NB4 (cell line): ENCODE measurements around the gene KLF2.

Experiments
- POLR2A ChIP-seq: IDR thresholded peaks from 2 replicates; pipeline ENCODE4 v1.6.1; 2011; ENCODE audit warnings: mild to moderate bottlenecking; ENCODE audit not compliant: insufficient read length; ENCODE audit errors: extremely low read depth
- TF ChIP-seq, protein P1 (sequence below): IDR thresholded peaks from one replicate; pipeline ENCODE4 v1.5.1; 2012; ENCODE audit warnings: low read depth, low read length
- TF ChIP-seq, protein P2 (sequence below): IDR thresholded peaks from 2 replicates; pipeline ENCODE4 v1.6.1; 2011; ENCODE audit warnings: low read depth, low read length

DNA sequence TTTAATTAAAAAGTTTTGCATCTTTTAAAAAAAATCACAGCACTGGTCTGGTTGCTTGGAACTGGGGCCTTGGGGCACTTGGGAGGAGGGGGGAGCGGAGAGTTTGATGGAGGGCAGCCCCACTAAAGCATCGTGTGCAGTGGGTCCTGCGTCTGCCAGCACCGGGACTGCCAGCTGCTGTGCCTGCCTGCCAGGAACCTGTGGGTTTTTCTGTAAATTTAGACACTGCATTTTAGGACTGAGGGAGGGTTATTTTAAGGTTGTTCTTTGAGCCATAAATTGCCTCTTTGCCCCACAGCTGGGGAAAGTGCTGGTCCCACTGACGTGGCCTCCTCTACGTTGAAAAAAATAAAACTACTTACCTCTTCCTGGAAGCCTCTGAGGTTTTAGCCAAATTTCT lies 2.9 kb downstream of the KLF2 start:
- TF ChIP-seq, protein P1, sequence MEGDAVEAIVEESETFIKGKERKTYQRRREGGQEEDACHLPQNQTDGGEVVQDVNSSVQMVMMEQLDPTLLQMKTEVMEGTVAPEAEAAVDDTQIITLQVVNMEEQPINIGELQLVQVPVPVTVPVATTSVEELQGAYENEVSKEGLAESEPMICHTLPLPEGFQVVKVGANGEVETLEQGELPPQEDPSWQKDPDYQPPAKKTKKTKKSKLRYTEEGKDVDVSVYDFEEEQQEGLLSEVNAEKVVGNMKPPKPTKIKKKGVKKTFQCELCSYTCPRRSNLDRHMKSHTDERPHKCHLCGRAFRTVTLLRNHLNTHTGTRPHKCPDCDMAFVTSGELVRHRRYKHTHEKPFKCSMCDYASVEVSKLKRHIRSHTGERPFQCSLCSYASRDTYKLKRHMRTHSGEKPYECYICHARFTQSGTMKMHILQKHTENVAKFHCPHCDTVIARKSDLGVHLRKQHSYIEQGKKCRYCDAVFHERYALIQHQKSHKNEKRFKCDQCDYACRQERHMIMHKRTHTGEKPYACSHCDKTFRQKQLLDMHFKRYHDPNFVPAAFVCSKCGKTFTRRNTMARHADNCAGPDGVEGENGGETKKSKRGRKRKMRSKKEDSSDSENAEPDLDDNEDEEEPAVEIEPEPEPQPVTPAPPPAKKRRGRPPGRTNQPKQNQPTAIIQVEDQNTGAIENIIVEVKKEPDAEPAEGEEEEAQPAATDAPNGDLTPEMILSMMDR: no peak
- no peak for TF ChIP-seq POLR2A
- TF ChIP-seq, protein P2, sequence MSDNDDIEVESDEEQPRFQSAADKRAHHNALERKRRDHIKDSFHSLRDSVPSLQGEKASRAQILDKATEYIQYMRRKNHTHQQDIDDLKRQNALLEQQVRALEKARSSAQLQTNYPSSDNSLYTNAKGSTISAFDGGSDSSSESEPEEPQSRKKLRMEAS: no peak
